ENCODE measurements around the gene NAA40. TPM values are rescaled to one million over a fixed set of nuclear protein-coding genes. Genes with fewer than 3 reads are reported as not detected.

Gene NAA40
- total and polyA plus RNA-seq, 2 of the 13 experiments (the other 11 are each of a cell fraction or from before 2014, with no cell fraction given): 11.1 to 17.9 TPM

GRCh38 chr11:63974259-63975143 is 35.7 kb downstream of the NAA40 start, which contains the start of gene COX8A (continued):
- TF ChIP-seq GLMP (CRISPR knock-in tag; IDR thresholded peaks at IDR 0.05; ENCODE audit: borderline replicate concordance) (no peak), ATRX (CRISPR knock-in tag; IDR thresholded peaks at IDR 0.05; ENCODE audit: borderline replicate concordance) (no peak), HNF1B (CRISPR knock-in tag; IDR thresholded peaks at IDR 0.05) (peak; percentile 85), SMARCE1 (IDR thresholded peaks at IDR 0.05; ENCODE audit: borderline replicate concordance) (no peak), THRA (CRISPR knock-in tag; IDR thresholded peaks at IDR 0.05; ENCODE audit: borderline replicate concordance) (no peak; the same call in 1 of the 2 replicates), RBM39 (IDR thresholded peaks at IDR 0.05; ENCODE audit: low read depth, low read length, poor library complexity, severe bottlenecking) (peak; percentile 49), ATF5 (CRISPR knock-in tag; IDR thresholded peaks at IDR 0.05; ENCODE audit: low read depth) (no peak), ZNF275 (CRISPR knock-in tag; IDR thresholded peaks at IDR 0.05; ENCODE audit: borderline replicate concordance) (peak; percentile 56; the same call in 1 of the 2 replicates), ZNF501 (CRISPR knock-in tag; IDR thresholded peaks at IDR 0.05) (peak; percentile 88), ZNF136 (CRISPR knock-in tag; IDR thresholded peaks at IDR 0.05; ENCODE audit: low read depth) (no peak), ZNF572 (CRISPR knock-in tag; IDR thresholded peaks at IDR 0.05) (no peak), ZNF331 (CRISPR knock-in tag; IDR thresholded peaks at IDR 0.05) (peak; percentile 80), JUND (CRISPR knock-in tag; IDR thresholded peaks at IDR 0.05) (0 out of 2 replicates have a peak, but pooled peaks have one; percentile 43), PAX8 (CRISPR knock-in tag; IDR thresholded peaks at IDR 0.05; ENCODE audit: borderline replicate concordance) (no peak), MLLT10 (CRISPR knock-in tag; IDR thresholded peaks at IDR 0.05) (no peak), ZNF678 (CRISPR knock-in tag; IDR thresholded peaks at IDR 0.05) (no peak), TSC22D2 (CRISPR knock-in tag; IDR thresholded peaks at IDR 0.05; ENCODE audit: borderline replicate concordance) (no peak), MBNL3 (CRISPR knock-in tag; conservative IDR thresholded peaks at IDR 0.05) (no peak), SRSF9 (IDR thresholded peaks at IDR 0.05; ENCODE audit: borderline replicate concordance, insufficient read depth, low read depth, low read length, poor library complexity, severe bottlenecking) (no peak), ZNF780A (CRISPR knock-in tag; IDR thresholded peaks at IDR 0.05) (peak; percentile 81; the same call in 1 of the 2 replicates), KDM5A (IDR thresholded peaks at IDR 0.05; ENCODE audit: borderline replicate concordance, low read length) (peak; percentile 53; the same call in 1 of the 2 replicates), ZFP37 (CRISPR knock-in tag; IDR thresholded peaks at IDR 0.05; ENCODE audit: borderline replicate concordance) (peak; percentile 35; the same call in 1 of the 2 replicates)
